ENCODE data around the gene EZR.

- TF ChIP-seq KLF16 (tag by site-specific recombination; IDR thresholded peaks at IDR 0.05) (no peak), ZBTB7A (tag by site-specific recombination; IDR thresholded peaks at IDR 0.05; ENCODE audit: low read depth) (no peak), REST (tag by site-specific recombination; IDR thresholded peaks at IDR 0.05) (no peak), ZNF133 (tag by site-specific recombination; IDR thresholded peaks at IDR 0.05) (no peak), ZNF76 (tag by site-specific recombination; IDR thresholded peaks at IDR 0.05; ENCODE audit: borderline replicate concordance, low read depth) (no peak), CTCF (tag by site-specific recombination; IDR thresholded peaks at IDR 0.05) (no peak), ZNF140 (tag by site-specific recombination; IDR thresholded peaks at IDR 0.05) (no peak), KLF1 (tag by site-specific recombination; IDR thresholded peaks at IDR 0.05) (no peak), ZNF121 (tag by site-specific recombination; IDR thresholded peaks at IDR 0.05) (no peak), TSHZ1 (tag by site-specific recombination; IDR thresholded peaks at IDR 0.05; ENCODE audit: borderline replicate concordance) (no peak), ZFP3 (tag by site-specific recombination; IDR thresholded peaks at IDR 0.05; ENCODE audit: low read depth) (no peak), ZNF302 (tag by site-specific recombination; IDR thresholded peaks at IDR 0.05; ENCODE audit: low read depth) (no peak)
Measured at GRCh38 chr6:158762787-158763433, 56.3 kb downstream of the EZR start.

Measured in HEK293 (cell line).